ENCODE results near the gene PBX1. TPM values are rescaled to one million over a fixed set of nuclear protein-coding genes. Genes with fewer than 3 reads are reported as not detected.

PBX1 gene
- total and polyA plus RNA-seq, 2 donors (not counting 3 experiments of a cell fraction or from before 2014, with no cell fraction given) = 10.7 to 24.1 TPM

GRCh38 chr1:164590592-164590991, 31.6 kb downstream of the PBX1 start:
- no peak for TF ChIP-seq EZH2 (IDR thresholded peaks at IDR 0.05; ENCODE audit: borderline replicate concordance, low read depth, low read length, severe bottlenecking)
- TF ChIP-seq MYC (IDR thresholded peaks at IDR 0.05; ENCODE audit: low read depth, low read length) = no peak
- no peak for TF ChIP-seq GATA2 (IDR thresholded peaks at IDR 0.05; ENCODE audit: insufficient read depth, insufficient read length, low read depth, low read length)
- TF ChIP-seq POLR2AphosphoS5 (IDR thresholded peaks at IDR 0.05; ENCODE audit: insufficient read depth, low read depth, low read length) = no peak
- TF ChIP-seq POLR2A (IDR thresholded peaks at IDR 0.05; ENCODE audit: low read depth, low read length) = no peak
- TF ChIP-seq CTCF (IDR thresholded peaks at IDR 0.05; ENCODE audit: extremely low read depth in 1 of 2, insufficient read depth in 1 of 2, low read depth in 1 of 2, low read length in 2 of 2) = no peak
- no peak for TF ChIP-seq FOS (IDR thresholded peaks at IDR 0.05; ENCODE audit: borderline replicate concordance, insufficient read depth, low read length)
- Histone ChIP-seq H4K20me1 (replicated peaks; ENCODE audit: control insufficient read depth, extremely low read depth, insufficient read depth, low read length) (no peaks in the 10 kb centered on the region), H3K79me2 (ENCODE audit: control insufficient read depth, insufficient read depth, low read length) (no peaks in the 10 kb centered on the region), H3K9ac (replicated peaks; ENCODE audit: extremely low read depth, insufficient read depth, low read length) (no peak overlapping the region), H3K9me3 (replicated peaks; ENCODE audit: control insufficient read depth, insufficient read depth, low read length) (no peaks in the 10 kb centered on the region), H3K9me1 (replicated peaks; ENCODE audit: control insufficient read depth, extremely low read depth, insufficient read depth, low read length) (no peaks in the 10 kb centered on the region), H3K4me3 (replicated peaks in 1 of 3; ENCODE audit: insufficient read depth in 1 of 3, low read depth in 1 of 3, low read length in 3 of 3) (no peak overlapping the region), H3K4me2 (ENCODE audit: insufficient read depth, low read length) (no peak overlapping the region), H3K27ac (ENCODE audit: insufficient read depth, low read depth, low read length) (no peak overlapping the region), H2AFZ (ENCODE audit: low read depth, low read length) (no peak overlapping the region), H3K27me3 (ENCODE audit: control insufficient read depth in 2 of 2, insufficient read depth in 2 of 2, low read length in 2 of 2) (no peaks in the 10 kb centered on the region), H3K4me1 (ENCODE audit: control insufficient read depth, extremely low read depth, insufficient read depth, low read length) (no peaks in the 10 kb centered on the region), H3K36me3 (ENCODE audit: control insufficient read depth in 2 of 2, extremely low read depth in 1 of 2, insufficient read depth in 2 of 2, low read length in 2 of 2) (no peaks in the 10 kb centered on the region)
- BruUV-seq (replicated peaks) = no TSS peak
- ChIA-PET POLR2A (no interaction called here), CTCF (interaction anchor here (0.7 to 1.8 kb wide), 2 partner anchors 9 to 12 kb away, joined by 4 to 5 read pairs; no protein-coding TSS in a partner anchor)
- DNase-seq (ENCODE audit: low read depth, low spot score) (no peak), FAIRE-seq (no peak)
- intact Hi-C loops (cut with micrococcal nuclease) = no loop called here
- dilution Hi-C loops (cut with MboI; ENCODE audit: extremely low pct_ligation_motif_present, low sequenced_read_pairs) = no loop called here
